ENCODE data around the gene GAN.

Gene GAN

DNA sequence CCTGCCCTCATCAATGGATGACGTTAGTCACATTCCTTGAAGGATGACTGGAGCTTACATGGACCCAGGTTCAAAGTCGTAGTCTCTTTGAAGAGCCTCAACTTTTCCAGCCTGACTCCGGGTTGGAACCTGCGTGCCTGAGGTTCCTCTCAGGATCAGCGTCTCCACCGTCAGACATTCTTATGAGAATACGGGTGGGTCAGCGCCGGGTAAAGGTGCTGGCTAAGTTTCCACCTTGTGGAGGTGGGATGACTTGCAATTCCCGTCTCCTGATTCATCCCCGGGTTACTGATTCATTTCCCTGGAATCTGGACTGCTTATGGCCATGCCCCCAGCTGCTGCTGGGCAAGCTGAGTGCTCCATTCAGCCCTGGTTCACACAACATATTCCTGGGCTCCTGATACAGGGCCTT is 90.9 kb downstream of the GAN start:
- no peak for DNase-seq (ENCODE audit: extremely low read depth, low read depth)
- TF ChIP-seq, protein P1, sequence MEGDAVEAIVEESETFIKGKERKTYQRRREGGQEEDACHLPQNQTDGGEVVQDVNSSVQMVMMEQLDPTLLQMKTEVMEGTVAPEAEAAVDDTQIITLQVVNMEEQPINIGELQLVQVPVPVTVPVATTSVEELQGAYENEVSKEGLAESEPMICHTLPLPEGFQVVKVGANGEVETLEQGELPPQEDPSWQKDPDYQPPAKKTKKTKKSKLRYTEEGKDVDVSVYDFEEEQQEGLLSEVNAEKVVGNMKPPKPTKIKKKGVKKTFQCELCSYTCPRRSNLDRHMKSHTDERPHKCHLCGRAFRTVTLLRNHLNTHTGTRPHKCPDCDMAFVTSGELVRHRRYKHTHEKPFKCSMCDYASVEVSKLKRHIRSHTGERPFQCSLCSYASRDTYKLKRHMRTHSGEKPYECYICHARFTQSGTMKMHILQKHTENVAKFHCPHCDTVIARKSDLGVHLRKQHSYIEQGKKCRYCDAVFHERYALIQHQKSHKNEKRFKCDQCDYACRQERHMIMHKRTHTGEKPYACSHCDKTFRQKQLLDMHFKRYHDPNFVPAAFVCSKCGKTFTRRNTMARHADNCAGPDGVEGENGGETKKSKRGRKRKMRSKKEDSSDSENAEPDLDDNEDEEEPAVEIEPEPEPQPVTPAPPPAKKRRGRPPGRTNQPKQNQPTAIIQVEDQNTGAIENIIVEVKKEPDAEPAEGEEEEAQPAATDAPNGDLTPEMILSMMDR (IDR thresholded peaks at IDR 0.05; ENCODE audit: low read depth, low read length) = no peak

DNA sequence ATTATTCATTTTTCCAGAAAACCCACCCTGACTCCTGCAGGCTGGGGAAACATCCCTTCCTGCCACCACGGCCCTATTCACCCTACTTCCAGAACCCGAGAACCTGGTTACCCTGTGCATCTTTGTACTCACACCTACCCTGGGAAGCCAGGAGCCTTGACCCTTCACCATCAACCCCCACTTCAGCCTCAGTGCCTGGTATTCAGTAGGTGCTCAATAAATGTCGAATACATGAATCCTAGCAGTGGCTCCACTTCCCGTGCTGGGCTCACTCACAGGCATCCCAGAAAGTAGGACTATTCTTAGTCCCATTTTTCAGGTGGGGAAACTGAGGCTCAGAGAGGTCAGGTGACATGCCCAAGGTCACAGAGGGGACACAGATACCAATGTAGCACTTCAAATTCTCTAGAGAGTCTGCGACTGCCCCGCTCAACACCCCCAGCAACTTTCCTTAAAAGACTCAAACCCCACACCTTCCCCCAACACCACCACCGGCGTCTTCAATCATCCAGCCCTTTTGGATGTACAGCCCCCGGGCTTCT is 93.7 kb downstream of the GAN start:
- no peak for DNase-seq (ENCODE audit: extremely low read depth, low read depth)
- TF ChIP-seq, protein P1 (IDR thresholded peaks at IDR 0.05; ENCODE audit: low read depth, low read length) = no peak

DNA sequence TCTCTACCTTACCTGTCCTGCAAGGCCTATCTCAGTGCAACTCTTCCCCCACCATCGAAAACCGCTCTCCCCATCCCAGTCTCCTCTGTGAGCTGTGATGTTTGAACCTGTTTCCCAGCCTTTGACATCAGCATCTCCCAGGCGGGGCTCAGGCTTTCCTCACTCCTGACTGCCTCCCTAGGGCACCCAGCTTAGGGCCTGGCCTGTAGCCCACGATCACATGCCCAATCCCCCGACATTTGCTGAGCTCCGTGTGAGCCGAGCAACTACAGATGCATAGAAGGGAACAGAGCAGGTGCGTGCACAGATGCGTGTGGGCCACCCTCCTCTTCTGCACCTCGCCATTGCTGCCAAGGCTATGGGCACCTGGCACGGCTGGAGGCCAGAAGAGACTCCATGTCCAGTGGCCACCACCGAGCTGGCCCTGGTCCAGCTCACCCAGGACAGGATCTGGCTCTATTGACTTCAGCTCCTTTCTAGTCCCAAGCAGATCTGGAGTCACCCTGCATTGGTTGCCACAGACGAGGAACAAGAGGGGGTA is 94.3 kb downstream of the GAN start:
- TF ChIP-seq, protein P1 (IDR thresholded peaks at IDR 0.05; ENCODE audit: low read depth, low read length) = no peak
- DNase-seq (ENCODE audit: extremely low read depth, low read depth) = no peak

DNA sequence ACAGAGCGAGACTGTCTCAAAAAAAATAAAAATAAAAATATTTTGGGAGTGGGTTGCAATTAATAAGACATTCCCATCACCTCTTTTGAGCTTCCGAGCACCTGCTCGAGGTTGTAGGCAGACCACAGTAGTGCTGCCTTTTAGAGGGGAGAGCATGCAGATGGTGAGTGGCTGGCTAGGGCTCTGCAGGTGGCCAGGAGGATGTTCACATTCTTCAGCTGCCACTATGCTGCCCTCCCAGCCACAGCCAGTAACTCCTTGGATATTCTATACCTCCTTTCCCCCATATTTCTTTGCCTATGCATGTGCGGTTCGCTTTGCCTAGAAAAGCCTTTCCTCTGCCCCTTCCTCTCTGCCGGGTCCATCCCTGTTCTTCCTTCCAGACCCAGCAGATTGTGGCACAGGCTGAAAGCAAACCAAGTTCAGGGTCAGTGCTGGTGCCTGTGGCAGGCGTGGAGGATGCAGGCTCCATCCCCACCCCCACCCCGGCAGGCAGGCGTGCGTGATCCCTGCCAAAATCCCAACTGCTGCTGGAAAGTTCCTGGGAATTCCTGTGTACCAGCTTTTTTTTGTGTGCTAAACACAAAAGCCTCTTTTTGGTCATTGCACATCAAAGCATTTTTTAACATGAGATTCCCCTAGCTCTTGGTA is 96.0 kb downstream of the GAN start:
- DNase-seq (ENCODE audit: extremely low read depth, low read depth) = no peak
- TF ChIP-seq, protein P1 (IDR thresholded peaks at IDR 0.05; ENCODE audit: low read depth, low read length) = no peak

DNA sequence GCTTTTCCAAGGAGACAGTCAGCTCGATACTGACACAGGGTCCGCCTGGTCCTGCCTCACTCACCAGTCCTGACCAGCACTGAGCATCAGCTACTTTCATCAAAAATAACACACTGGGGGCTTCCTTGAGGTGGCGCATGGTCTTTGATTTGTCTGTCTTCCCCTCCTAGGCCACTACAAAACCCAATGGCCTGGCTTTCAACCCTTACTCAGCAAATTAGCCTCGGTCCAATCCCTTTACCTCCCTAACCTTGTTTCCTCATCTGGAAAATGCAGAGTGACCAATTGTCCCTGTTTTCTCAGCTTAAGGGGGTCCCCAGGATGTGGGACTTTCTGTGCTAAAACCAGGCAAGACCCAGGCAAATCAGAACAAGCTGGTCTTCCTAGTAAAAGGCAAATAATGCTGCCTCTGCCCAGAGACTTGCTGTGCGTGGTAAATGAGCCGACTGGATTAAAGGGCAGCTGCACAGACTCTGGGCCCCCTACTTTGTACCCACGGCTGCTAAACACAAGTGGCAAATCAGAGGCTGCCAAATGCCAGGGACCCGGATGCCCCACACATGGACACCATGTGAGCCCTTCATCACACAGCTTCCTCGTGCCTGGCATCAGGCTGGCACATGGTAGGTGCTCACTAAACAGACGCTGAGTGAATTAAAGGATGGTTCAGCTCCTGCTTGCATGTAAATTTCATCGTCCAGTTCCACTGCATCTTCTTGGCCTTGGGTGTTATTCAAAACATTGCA is 98.7 kb downstream of the GAN start:
- TF ChIP-seq, protein P1 (IDR thresholded peaks at IDR 0.05; ENCODE audit: low read depth, low read length) = no peak
- no peak for DNase-seq (ENCODE audit: extremely low read depth, low read depth)

DNA sequence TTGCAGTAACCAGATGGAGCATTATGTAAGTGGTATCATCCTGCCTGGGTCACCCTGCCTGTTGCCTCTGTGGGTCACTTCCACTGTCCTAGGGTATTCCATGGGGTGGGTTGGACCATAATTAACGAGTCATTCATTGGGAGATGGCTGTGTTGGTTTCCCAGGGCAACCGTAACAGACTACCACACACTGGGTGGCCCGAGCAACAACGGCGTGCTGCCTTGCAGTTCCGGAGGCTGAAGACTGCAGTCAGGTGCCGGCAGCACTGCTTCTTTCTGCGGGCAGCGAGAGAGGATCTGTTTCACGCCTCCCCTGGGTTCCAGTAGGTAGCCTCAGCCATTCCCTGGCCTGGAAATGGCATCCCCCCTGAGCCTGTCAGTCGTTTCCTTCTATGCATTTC is 101.0 kb downstream of the GAN start:
- TF ChIP-seq, protein P1 (IDR thresholded peaks at IDR 0.05; ENCODE audit: low read depth, low read length) = no peak
- no peak for DNase-seq (ENCODE audit: extremely low read depth, low read depth)

DNA sequence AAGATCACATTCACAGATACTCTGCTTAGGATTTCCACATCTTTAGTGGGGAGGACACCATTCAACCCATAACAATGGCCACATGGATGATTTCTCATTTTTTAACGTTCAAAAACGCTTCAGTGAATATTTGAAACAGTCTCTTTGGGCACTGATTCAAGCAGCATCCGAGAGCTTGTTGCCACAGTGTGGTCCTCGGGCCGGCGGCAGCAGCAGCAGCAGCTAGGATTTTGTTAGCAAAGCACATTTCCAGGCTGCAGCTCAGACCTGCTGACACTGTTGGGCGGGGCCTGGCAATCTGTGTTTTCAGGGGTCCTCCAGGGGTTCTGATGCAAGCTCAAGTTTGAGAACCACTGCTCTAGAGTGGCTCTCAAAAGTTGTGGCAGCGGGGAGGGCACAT is 102.0 kb downstream of the GAN start:
- TF ChIP-seq, protein P1 (IDR thresholded peaks at IDR 0.05; ENCODE audit: low read depth, low read length) = no peak
- DNase-seq (ENCODE audit: extremely low read depth, low read depth) = no peak
